ENCODE results near the gene TNRC6B. TPM values are rescaled to one million over a fixed set of nuclear protein-coding genes. Genes with fewer than 3 reads are reported as not detected.
A peak's percentile ranks its signal among the peaks of the same experiment; 100 is the strongest.

Gene TNRC6B
- total RNA-seq, 2 experiments from 2014 or later = 37.9 TPM

GRCh38 chr22:40325315-40325714 lies 147.6 kb downstream of the TNRC6B start:
- Mint-ChIP-seq H3K4me3 (peak overlapping the region; percentile 72), H3K27me3 (ENCODE audit: low read depth) (no peaks in the 10 kb centered on the region), H3K4me1 (ENCODE audit: low read depth) (peaks cover 80% of the 10 kb centered on the region), H3K27ac (peak overlapping the region; percentile 90), H3K9me3 (no peaks in the 10 kb centered on the region), H3K36me3 (ENCODE audit: low read depth) (peaks cover 19% of the 10 kb centered on the region)
- peak; percentile 81 for DNase-seq
- intact Hi-C loops (cut with micrococcal nuclease) = loop anchor here (1.0 to 5.0 kb wide), 5 partner anchors 8 to 268 kb away; partner anchors contain the start of genes ADSL and TNRC6B
- CTCF ChIA-PET = interaction anchor here (0.6 to 2.6 kb wide), 4 partner anchors 20 to 117 kb away, joined by 3 to 10 read pairs (median 6); partner anchors contain the start of gene ADSL

GRCh38 chr22:40326905-40327735 lies 149.4 kb downstream of the TNRC6B start:
- H3K4me3 Mint-ChIP-seq = peak overlapping the region; percentile 2
- no peak for DNase-seq
- H3K27ac Mint-ChIP-seq = peak overlapping the region; percentile 68
- H3K27me3 Mint-ChIP-seq (ENCODE audit: low read depth) = no peaks in the 10 kb centered on the region
- CTCF ChIA-PET = interaction anchor here (0.7 to 2.6 kb wide), 5 partner anchors 19 to 575 kb away, joined by 3 to 8 read pairs (median 4); partner anchors contain the start of genes ADSL and TNRC6B
- no peaks in the 10 kb centered on the region for H3K9me3 Mint-ChIP-seq
- peaks cover 83% of the 10 kb centered on the region for H3K4me1 Mint-ChIP-seq (ENCODE audit: low read depth)
- intact Hi-C loops (cut with micrococcal nuclease) = loop anchor here (5.0 kb wide), 1 partner anchor 270 kb away; no protein-coding TSS in a partner anchor
- H3K36me3 Mint-ChIP-seq (ENCODE audit: low read depth) = peaks cover 8% of the 10 kb centered on the region

- Mint-ChIP-seq H3K4me1 (ENCODE audit: low read depth) (peaks cover 87% of the 10 kb centered on the region), H3K4me3 (no peak overlapping the region), H3K9me3 (no peaks in the 10 kb centered on the region), H3K36me3 (ENCODE audit: low read depth) (no peaks in the 10 kb centered on the region), H3K27me3 (ENCODE audit: low read depth) (no peaks in the 10 kb centered on the region), H3K27ac (no peak overlapping the region)
- CTCF ChIA-PET = interaction anchor here (0.7 to 0.8 kb wide), 2 partner anchors 19 to 84 kb away, joined by 3 to 4 read pairs; no protein-coding TSS in a partner anchor
- intact Hi-C loops (cut with micrococcal nuclease) = loop anchor here (5.0 kb wide), 1 partner anchor 272 kb away; no protein-coding TSS in a partner anchor
- DNase-seq = no peak
Measured at GRCh38 chr22:40328546-40329456, 151.1 kb downstream of the TNRC6B start.

- no peak for DNase-seq
- Mint-ChIP-seq H3K27ac (no peak overlapping the region), H3K27me3 (ENCODE audit: low read depth) (no peaks in the 10 kb centered on the region), H3K4me3 (no peak overlapping the region), H3K4me1 (ENCODE audit: low read depth) (peaks cover 89% of the 10 kb centered on the region), H3K36me3 (ENCODE audit: low read depth) (no peaks in the 10 kb centered on the region), H3K9me3 (no peaks in the 10 kb centered on the region)
- CTCF ChIA-PET = interaction anchor here (0.7 to 0.8 kb wide), 2 partner anchors 15 to 18 kb away, joined by 3 read pairs; no protein-coding TSS in a partner anchor
- intact Hi-C loops (cut with micrococcal nuclease) = loop anchor here (5.0 kb wide), 1 partner anchor 272 kb away; no protein-coding TSS in a partner anchor
Measured at GRCh38 chr22:40329466-40329865, 151.7 kb downstream of the TNRC6B start.

- H3K4me1 Mint-ChIP-seq (ENCODE audit: low read depth) = peaks cover 90% of the 10 kb centered on the region
- no peaks in the 10 kb centered on the region for H3K27me3 Mint-ChIP-seq (ENCODE audit: low read depth)
- H3K9me3 Mint-ChIP-seq = no peaks in the 10 kb centered on the region
- DNase-seq = no peak
- CTCF ChIA-PET = interaction anchor here (0.7 to 0.8 kb wide), 2 partner anchors 15 to 18 kb away, joined by 3 read pairs; no protein-coding TSS in a partner anchor
- H3K36me3 Mint-ChIP-seq (ENCODE audit: low read depth) = no peaks in the 10 kb centered on the region
- H3K27ac Mint-ChIP-seq = peak overlapping the region; percentile 75
- peak overlapping the region; percentile 11 for H3K4me3 Mint-ChIP-seq
- intact Hi-C loops (cut with micrococcal nuclease) = no loop called here
Measured at GRCh38 chr22:40330086-40330485, 152.4 kb downstream of the TNRC6B start.

- Mint-ChIP-seq H3K27me3 (ENCODE audit: low read depth) (no peaks in the 10 kb centered on the region), H3K27ac (no peak overlapping the region), H3K36me3 (ENCODE audit: low read depth) (no peaks in the 10 kb centered on the region), H3K9me3 (no peaks in the 10 kb centered on the region), H3K4me1 (ENCODE audit: low read depth) (peaks cover 88% of the 10 kb centered on the region), H3K4me3 (no peak overlapping the region)
- intact Hi-C loops (cut with micrococcal nuclease) = no loop called here
- no peak for DNase-seq
- CTCF ChIA-PET = no interaction called here
Measured at GRCh38 chr22:40330615-40331014, 152.9 kb downstream of the TNRC6B start.

- peaks cover 89% of the 10 kb centered on the region for H3K4me1 Mint-ChIP-seq (ENCODE audit: low read depth)
- peak overlapping the region; percentile 48 for H3K27ac Mint-ChIP-seq
- CTCF ChIA-PET = no interaction called here
- no peaks in the 10 kb centered on the region for H3K9me3 Mint-ChIP-seq
- no peak for DNase-seq
- H3K27me3 Mint-ChIP-seq (ENCODE audit: low read depth) = no peaks in the 10 kb centered on the region
- no peak overlapping the region for H3K4me3 Mint-ChIP-seq
- H3K36me3 Mint-ChIP-seq (ENCODE audit: low read depth) = no peaks in the 10 kb centered on the region
- intact Hi-C loops (cut with micrococcal nuclease) = no loop called here
Measured at GRCh38 chr22:40331706-40332105, 154.0 kb downstream of the TNRC6B start.

- DNase-seq = peak; percentile 41
- Mint-ChIP-seq H3K27ac (peak overlapping the region; percentile 61), H3K9me3 (no peaks in the 10 kb centered on the region), H3K36me3 (ENCODE audit: low read depth) (no peaks in the 10 kb centered on the region), H3K4me3 (peak overlapping the region; percentile 53), H3K27me3 (ENCODE audit: low read depth) (no peaks in the 10 kb centered on the region), H3K4me1 (ENCODE audit: low read depth) (peaks cover 82% of the 10 kb centered on the region)
- CTCF ChIA-PET = interaction anchor here (0.6 kb wide), 1 partner anchor 266 kb away, joined by 3 read pairs; no protein-coding TSS in a partner anchor
- intact Hi-C loops (cut with micrococcal nuclease) = no loop called here
Measured at GRCh38 chr22:40332319-40332781, 154.6 kb downstream of the TNRC6B start.

GRCh38 chr22:40334060-40334459 lies 156.3 kb downstream of the TNRC6B start:
- H3K27me3 Mint-ChIP-seq (ENCODE audit: low read depth) = no peaks in the 10 kb centered on the region
- peaks cover 70% of the 10 kb centered on the region for H3K4me1 Mint-ChIP-seq (ENCODE audit: low read depth)
- peak; percentile 36 for DNase-seq
- H3K36me3 Mint-ChIP-seq (ENCODE audit: low read depth) = no peaks in the 10 kb centered on the region
- H3K4me3 Mint-ChIP-seq = no peak overlapping the region
- intact Hi-C loops (cut with micrococcal nuclease) = loop anchor here (2.0 kb wide), 1 partner anchor 57 kb away; no protein-coding TSS in a partner anchor
- CTCF ChIA-PET = interaction anchor here (1.0 to 1.2 kb wide), 2 partner anchors 13 kb away, joined by 3 to 4 read pairs; no protein-coding TSS in a partner anchor
- H3K9me3 Mint-ChIP-seq = no peaks in the 10 kb centered on the region
- H3K27ac Mint-ChIP-seq = peak overlapping the region; percentile 28

GRCh38 chr22:40334899-40335298 lies 157.2 kb downstream of the TNRC6B start:
- Mint-ChIP-seq H3K4me3 (peak overlapping the region; percentile 39), H3K9me3 (no peaks in the 10 kb centered on the region), H3K36me3 (ENCODE audit: low read depth) (no peaks in the 10 kb centered on the region), H3K4me1 (ENCODE audit: low read depth) (peaks cover 63% of the 10 kb centered on the region), H3K27me3 (ENCODE audit: low read depth) (no peaks in the 10 kb centered on the region), H3K27ac (no peak overlapping the region)
- CTCF ChIA-PET = interaction anchor here (1.2 kb wide), 1 partner anchor 13 kb away, joined by 3 read pairs; no protein-coding TSS in a partner anchor
- intact Hi-C loops (cut with micrococcal nuclease) = loop anchor here (2.0 kb wide), 1 partner anchor 58 kb away; no protein-coding TSS in a partner anchor
- DNase-seq = no peak

GRCh38 chr22:40335358-40335757 lies 157.6 kb downstream of the TNRC6B start:
- no peaks in the 10 kb centered on the region for H3K9me3 Mint-ChIP-seq
- no peak overlapping the region for H3K27ac Mint-ChIP-seq
- peaks cover 59% of the 10 kb centered on the region for H3K4me1 Mint-ChIP-seq (ENCODE audit: low read depth)
- DNase-seq = no peak
- H3K4me3 Mint-ChIP-seq = no peak overlapping the region
- H3K36me3 Mint-ChIP-seq (ENCODE audit: low read depth) = no peaks in the 10 kb centered on the region
- H3K27me3 Mint-ChIP-seq (ENCODE audit: low read depth) = no peaks in the 10 kb centered on the region
- CTCF ChIA-PET = interaction anchor here (1.2 kb wide), 1 partner anchor 12 kb away, joined by 3 read pairs; no protein-coding TSS in a partner anchor
- intact Hi-C loops (cut with micrococcal nuclease) = loop anchor here (2.0 kb wide), 1 partner anchor 59 kb away; no protein-coding TSS in a partner anchor

Data from activated naive CD4-positive, alpha-beta T cell treated with anti-CD3 and anti-CD28 coated beads for 36 hours (primary cell).